OCI-LY7 (cell line): ENCODE results near the gene BARX2. TPM values are rescaled to one million over a fixed set of nuclear protein-coding genes. Genes with fewer than 3 reads are reported as not detected.

Source experiments
- BruUV-seq: library from RNA; stranded (reverse); fragments of 400-500 nt; replicated peaks from 2 replicates; lab custom pipeline; 2021; lab: Mats Ljungman, UMichigan
- CTCF ChIA-PET: fragments of 300-600 bp; sonication (Branson Sonifier 250); formaldehyde crosslinking; loops from one replicate; lab custom pipeline; 2022; ENCODE audit warnings: antibody characterized with exemption; ENCODE audit not compliant: unreplicated experiment; lab: Charles Lee
- POLR2A ChIA-PET: fragments of 300-600 bp; sonication (Branson Sonifier 250); formaldehyde crosslinking; loops from one replicate; lab custom pipeline; 2022; ENCODE audit warnings: antibody characterized with exemption; lab: Charles Lee
- DNase-seq: peaks from one replicate; pipeline ENCODE4 v3.0.0-alpha.2; 2015; ENCODE audit warnings: low spot score
- H2AFZ ChIP-seq: fragments of 200-600 bp; sonication (generic), shearing (Covaris generic); 2 replicates; pipeline ENCODE4 v1.6.1; 2014; ENCODE audit warnings: mild to moderate bottlenecking, antibody characterized with exemption, low read length, moderate library complexity
- H3K27ac ChIP-seq: fragments of 200-600 bp; sonication (generic); 2 replicates; pipeline ENCODE4 v1.5.1; 2014; ENCODE audit warnings: mixed run types, low read depth, mild to moderate bottlenecking, moderate library complexity, low read length, inconsistent platforms; ENCODE audit not compliant: poor library complexity, severe bottlenecking
- H3K36me3 ChIP-seq: fragments of 200-600 bp; sonication (generic); 2 replicates; pipeline ENCODE4 v1.6.1; 2014; ENCODE audit warnings: mild to moderate bottlenecking, antibody characterized with exemption, low read length, moderate library complexity, mixed read lengths; ENCODE audit not compliant: insufficient read depth
- H3K4me1 ChIP-seq: fragments of 200-600 bp; sonication (generic); 2 replicates; pipeline ENCODE4 v1.5.1; 2014; ENCODE audit warnings: mild to moderate bottlenecking, low read length; ENCODE audit not compliant: insufficient read depth, poor library complexity, severe bottlenecking
- H3K4me2 ChIP-seq: fragments of 200-600 bp; sonication (generic); 2 replicates; pipeline ENCODE4 v1.6.1; 2014; ENCODE audit warnings: mild to moderate bottlenecking, low read length
- H3K4me3 ChIP-seq: fragments of 200-600 bp; sonication (generic); 2 replicates; pipeline ENCODE4 v1.5.1; 2014; ENCODE audit warnings: mild to moderate bottlenecking, low read depth, low read length; ENCODE audit not compliant: poor library complexity, severe bottlenecking
- H3K79me2 ChIP-seq: fragments of 200-600 bp; sonication (generic); 2 replicates; pipeline ENCODE4 v1.6.1; 2016; ENCODE audit warnings: low read depth, mild to moderate bottlenecking, low read length, moderate library complexity, mixed read lengths; ENCODE audit not compliant: insufficient read depth
- H3K9me2 ChIP-seq: fragments of 200-600 bp; sonication (generic); 2 replicates; pipeline ENCODE4 v1.6.1; 2016; ENCODE audit warnings: mild to moderate bottlenecking, low read length, mixed read lengths; ENCODE audit not compliant: insufficient read depth
- H3K9me3 ChIP-seq: fragments of 200-600 bp; sonication (generic); 2 replicates; pipeline ENCODE4 v1.6.1; 2014; ENCODE audit warnings: mild to moderate bottlenecking, mixed run types, low read length, mixed read lengths
- H4K20me1 ChIP-seq: fragments of 200-600 bp; sonication (generic); 2 replicates; pipeline ENCODE4 v1.6.1; 2014; ENCODE audit warnings: mild to moderate bottlenecking, antibody characterized with exemption, low read length, moderate library complexity, mixed read lengths; ENCODE audit not compliant: insufficient read depth
- CTCF ChIP-seq: fragments of 200-600 bp; sonication (generic); conservative IDR thresholded peaks from 2 replicates; pipeline ENCODE4 v1.5.1; 2014; ENCODE audit warnings: mild to moderate bottlenecking, antibody characterized with exemption, low read length, moderate library complexity, mixed read lengths
- EZH2phosphoT487 ChIP-seq: fragments of 200-600 bp; sonication (generic); IDR thresholded peaks from 2 replicates; pipeline ENCODE4 v1.6.1; 2018; ENCODE audit warnings: low read depth, borderline replicate concordance, mild to moderate bottlenecking, mixed run types, antibody characterized with exemption, low read length, moderate library complexity, mixed read lengths
- intact Hi-C: fragments of 100-400 bp; cut with micrococcal nuclease; formaldehyde crosslinking; loops from one replicate; pipeline ENCODE4 v1.10.0; 2022; ENCODE audit not compliant: unreplicated experiment
- total RNA-seq, 2 experiments: library from RNA; depleted of rRNA in 1 of 2; stranded (reverse); fragments of >200 nt in 1 of 2; shearing (Covaris generic) in 1 of 2; gene quantifications; 2 replicates each; pipeline ENCODE4 v1.2.3, GENCODE V29; 2014 to 2022

Gene BARX2
- total RNA-seq, 2 experiments from 2014 or later, result 0.06 to 0.23 TPM

GRCh38 chr11:129396454-129396853, 20.8 kb downstream of the BARX2 start:
- no peaks in the 10 kb centered on the region for H3K79me2 ChIP-seq
- TF ChIP-seq CTCF (no peak), EZH2phosphoT487 (no peak)
- no peaks in the 10 kb centered on the region for H3K4me1 ChIP-seq
- H3K36me3 ChIP-seq, result no peaks in the 10 kb centered on the region
- H4K20me1 ChIP-seq, result no peaks in the 10 kb centered on the region
- no peak overlapping the region for H2AFZ ChIP-seq
- H3K27ac ChIP-seq, result no peak overlapping the region
- intact Hi-C loops, result no loop called here
- CTCF ChIA-PET, result no interaction called here
- H3K4me2 ChIP-seq, result no peak overlapping the region
- H3K9me2 ChIP-seq, result no peaks in the 10 kb centered on the region
- H3K9me3 ChIP-seq, result no peaks in the 10 kb centered on the region
- POLR2A ChIA-PET, result no interaction called here
- no peak overlapping the region for H3K4me3 ChIP-seq
- DNase-seq, result no peak
- no TSS peak for BruUV-seq

DNA sequence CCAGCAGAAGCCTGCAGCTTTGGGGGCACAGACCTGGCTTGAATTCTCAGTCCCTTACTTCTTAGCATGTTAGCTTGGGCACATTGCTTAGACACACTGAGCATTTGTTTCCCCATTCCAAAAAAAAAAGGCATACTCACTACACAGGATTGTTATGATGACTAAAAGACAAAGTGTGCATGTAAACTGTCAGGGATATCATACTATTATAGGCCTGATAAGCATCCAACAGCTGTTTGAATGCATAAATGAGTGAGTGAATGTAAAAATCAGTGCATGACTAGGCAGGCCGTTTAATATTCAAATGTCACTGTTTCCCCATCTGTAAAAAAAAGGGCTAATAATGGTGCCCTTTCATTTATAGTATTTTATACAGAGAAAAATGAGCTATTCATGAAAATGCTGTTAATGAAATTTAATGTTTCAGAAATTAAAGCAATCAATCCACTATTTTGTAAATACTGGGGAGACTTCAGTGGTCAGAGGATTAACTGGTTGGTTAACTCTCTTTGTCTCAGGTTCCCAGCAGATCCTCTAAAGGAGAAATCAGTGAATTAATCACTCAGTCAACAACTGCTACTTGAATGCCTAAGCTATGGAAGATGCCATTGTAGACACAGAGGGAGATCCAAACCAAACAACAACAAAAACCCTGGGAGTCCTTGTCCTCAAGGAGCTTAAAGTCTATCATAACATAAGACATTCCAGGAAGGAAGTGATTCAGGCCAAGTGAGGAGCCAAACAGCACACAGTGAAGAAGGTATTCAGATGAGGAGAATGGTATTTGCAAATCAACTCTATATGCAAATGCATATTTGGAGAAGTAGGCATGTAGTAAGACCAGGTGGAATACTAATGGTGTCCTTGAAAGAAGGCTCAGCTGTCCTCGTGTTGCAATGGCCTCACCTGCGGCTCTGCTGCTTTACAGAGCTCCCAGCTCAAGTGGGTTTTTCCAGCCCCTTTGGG, 26.8 kb downstream of the BARX2 start:
- Histone ChIP-seq H3K36me3 (no peaks in the 10 kb centered on the region), H3K9me2 (no peaks in the 10 kb centered on the region), H3K4me1 (no peaks in the 10 kb centered on the region), H3K4me3 (no peak overlapping the region), H3K4me2 (no peak overlapping the region), H4K20me1 (no peaks in the 10 kb centered on the region), H3K79me2 (no peaks in the 10 kb centered on the region), H2AFZ (no peak overlapping the region), H3K27ac (no peak overlapping the region), H3K9me3 (no peaks in the 10 kb centered on the region)
- intact Hi-C loops, result no loop called here
- CTCF ChIA-PET, result no interaction called here
- DNase-seq, result no peak
- POLR2A ChIA-PET, result interaction anchor here (1.0 kb wide), 1 partner anchor 214 kb away, joined by 3 read pairs; no protein-coding TSS in a partner anchor
- BruUV-seq, result no TSS peak
- TF ChIP-seq CTCF (no peak), EZH2phosphoT487 (no peak)

- Histone ChIP-seq H3K9me3 (no peaks in the 10 kb centered on the region), H3K4me2 (no peak overlapping the region), H2AFZ (no peak overlapping the region), H3K9me2 (no peaks in the 10 kb centered on the region), H3K79me2 (no peaks in the 10 kb centered on the region), H4K20me1 (no peaks in the 10 kb centered on the region), H3K4me1 (no peaks in the 10 kb centered on the region), H3K4me3 (no peak overlapping the region), H3K36me3 (no peaks in the 10 kb centered on the region), H3K27ac (no peak overlapping the region)
- TF ChIP-seq EZH2phosphoT487 (no peak), CTCF (no peak)
- CTCF ChIA-PET, result interaction anchor here (0.6 kb wide), 1 partner anchor 12 kb away, joined by 3 read pairs; no protein-coding TSS in a partner anchor
- DNase-seq, result no peak
- no TSS peak for BruUV-seq
- POLR2A ChIA-PET, result interaction anchor here (0.9 kb wide), 1 partner anchor 219 kb away, joined by 3 read pairs; no protein-coding TSS in a partner anchor
- intact Hi-C loops, result no loop called here
These were observed 29.1 kb downstream of the BARX2 start for GRCh38 chr11:129404731-129405130.
